EH (cell line): ENCODE data around the gene CASTOR1.

Experiments
- DNase-seq: peaks from one replicate; pipeline ENCODE4 v3.0.0-alpha.2; 2015; ENCODE audit warnings: low read depth

CASTOR1 gene

DNA sequence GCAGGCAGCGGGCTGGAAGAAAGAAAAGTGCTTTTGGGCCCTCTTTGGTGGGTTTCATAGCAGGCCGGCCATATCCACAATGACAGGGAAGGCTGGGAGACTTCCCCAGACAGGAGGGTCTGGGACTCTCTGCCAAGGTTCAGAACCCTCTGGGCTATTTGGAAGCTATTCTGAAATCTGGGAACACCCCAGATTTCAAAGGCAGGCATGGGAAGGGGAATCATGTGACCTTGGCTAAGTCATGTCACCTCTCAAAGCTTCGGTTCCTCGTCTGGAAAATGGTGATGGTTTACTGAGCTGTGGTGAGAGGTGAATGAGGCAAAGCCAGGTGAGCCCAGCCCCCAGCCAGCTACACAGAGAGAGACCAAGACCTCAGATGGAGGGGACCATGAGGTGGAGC is 4.6 kb downstream of the CASTOR1 start:
- no peak for DNase-seq

DNA sequence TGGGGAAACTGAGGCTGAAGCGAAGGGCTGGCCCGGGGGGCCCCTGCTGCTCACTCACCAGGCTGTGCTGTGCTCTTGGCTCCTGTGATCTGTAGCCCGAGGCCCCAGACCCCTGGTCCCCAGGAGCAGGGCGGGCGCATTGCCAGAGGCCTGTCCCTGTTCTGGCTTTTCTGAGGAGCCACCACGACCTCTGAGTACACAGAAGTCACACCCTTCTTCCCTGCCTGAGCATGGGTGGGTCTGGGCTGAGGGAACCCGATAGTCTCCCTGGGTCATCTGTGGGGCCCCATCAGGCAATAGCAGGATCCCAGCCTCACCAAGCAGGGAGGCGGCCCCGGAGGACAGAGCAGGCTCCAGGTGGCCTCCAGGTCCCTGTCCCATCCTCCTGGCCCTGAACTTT is 5.1 kb downstream of the CASTOR1 start:
- no peak for DNase-seq

GRCh38 chr22:30283342-30283741 is 6.0 kb downstream of the CASTOR1 start:
- DNase-seq: no peak

DNA sequence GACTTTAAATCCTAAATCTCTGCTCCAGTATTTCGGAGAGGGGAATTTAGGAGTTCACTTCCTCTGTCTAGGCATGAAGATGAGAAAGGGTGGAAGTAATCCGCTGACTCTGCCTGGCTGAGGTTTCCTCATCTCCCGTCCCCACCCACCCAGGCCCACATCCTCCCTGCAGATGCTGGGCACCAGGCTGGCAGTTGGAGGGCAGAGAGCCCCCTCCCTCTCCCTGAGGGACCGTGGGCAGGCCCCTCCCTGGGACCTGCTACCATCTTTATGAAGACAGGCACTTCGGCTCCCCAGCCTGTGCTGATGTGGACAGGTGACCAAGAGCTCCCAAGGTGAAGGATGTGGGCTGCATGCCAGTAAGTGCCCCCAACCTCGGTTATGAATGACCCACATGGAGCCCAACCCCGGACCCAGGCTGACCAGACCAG is 6.7 kb downstream of the CASTOR1 start:
- no peak for DNase-seq

DNA sequence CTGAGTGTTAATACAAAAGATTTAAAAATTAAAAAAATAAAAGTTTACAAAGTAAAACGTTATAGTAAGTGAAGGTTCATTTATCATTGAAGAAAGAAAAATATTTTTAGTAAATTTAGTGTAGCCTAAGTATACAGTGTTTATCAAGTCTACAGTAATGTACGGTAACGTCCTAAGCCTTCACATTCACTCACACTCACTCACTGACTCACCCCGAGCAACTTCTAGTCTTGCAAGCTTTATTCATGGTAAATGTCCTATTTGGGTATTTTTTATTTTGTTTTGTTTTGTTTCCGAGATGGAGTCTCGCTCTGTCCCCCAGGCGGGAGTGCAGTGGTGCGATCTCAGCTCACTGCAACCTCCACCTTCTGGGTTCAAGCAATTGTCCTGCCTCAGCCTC is 8.8 kb downstream of the CASTOR1 start:
- DNase-seq: no peak

DNA sequence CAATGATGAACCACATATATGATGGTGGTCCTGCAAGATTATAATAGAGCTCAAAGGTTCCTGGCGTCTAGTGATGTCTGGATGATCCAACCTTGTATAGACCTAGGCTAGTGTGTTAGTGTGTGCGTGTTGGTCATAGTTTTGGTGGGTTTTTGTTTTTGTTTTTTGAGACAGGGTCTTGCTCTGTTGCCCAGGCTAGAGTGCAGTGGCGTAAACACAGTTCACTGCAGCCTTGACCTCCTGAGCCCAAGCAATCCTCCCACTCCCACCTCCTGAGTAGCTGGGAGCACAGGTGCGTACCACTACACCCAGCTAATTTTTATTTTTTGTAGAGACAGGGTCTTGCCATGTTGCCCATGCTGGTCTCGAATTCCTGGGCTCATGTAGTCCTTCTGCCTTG is 9.4 kb downstream of the CASTOR1 start:
- no peak for DNase-seq

- DNase-seq: no peak
These were observed 10.1 kb downstream of the CASTOR1 start for GRCh38 chr22:30279046-30279788.

DNA sequence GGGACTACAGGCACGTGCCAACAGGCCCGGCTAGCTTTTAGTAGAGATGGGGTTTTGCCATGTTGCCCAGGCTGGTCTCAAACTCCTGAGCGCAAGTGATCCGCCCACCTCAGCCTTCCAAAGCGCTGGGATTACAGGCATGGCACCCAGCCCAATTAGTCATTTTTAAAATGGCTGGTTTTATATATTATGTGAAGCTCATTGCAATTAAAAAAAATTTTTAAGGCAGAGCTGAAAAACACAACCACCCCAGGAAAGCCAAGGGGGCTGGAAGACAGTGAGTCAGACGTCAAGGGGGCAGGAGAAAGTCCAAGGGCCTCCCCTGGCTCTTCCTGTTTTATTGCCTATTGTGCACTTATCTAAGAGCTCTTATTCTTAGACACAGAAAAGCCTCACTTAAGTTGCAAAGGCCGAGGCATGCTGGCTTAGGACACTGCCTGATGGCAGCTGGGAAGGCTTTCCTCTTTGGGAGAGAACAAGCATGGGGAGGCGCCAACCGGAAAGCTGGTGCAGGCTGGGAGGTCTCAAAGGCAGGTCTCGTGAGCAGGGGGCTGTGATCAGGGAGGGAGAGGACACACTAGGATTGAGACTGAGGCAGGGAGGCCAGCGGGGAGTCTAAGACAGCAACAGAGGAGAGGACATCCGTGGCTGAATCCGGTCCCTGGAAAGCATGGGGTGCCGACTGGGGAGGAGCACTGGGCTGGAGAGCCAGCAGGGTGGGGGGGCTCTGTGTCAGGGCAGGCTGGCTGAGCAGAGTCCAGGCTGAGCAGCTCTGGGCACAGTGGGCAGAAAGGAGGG is 11.6 kb downstream of the CASTOR1 start:
- DNase-seq: peak; percentile 88

- DNase-seq: no peak
These were observed 13.3 kb downstream of the CASTOR1 start for GRCh38 chr22:30276039-30276438.

- DNase-seq: no peak
These were observed 13.7 kb downstream of the CASTOR1 start for GRCh38 chr22:30275625-30276024.

DNA sequence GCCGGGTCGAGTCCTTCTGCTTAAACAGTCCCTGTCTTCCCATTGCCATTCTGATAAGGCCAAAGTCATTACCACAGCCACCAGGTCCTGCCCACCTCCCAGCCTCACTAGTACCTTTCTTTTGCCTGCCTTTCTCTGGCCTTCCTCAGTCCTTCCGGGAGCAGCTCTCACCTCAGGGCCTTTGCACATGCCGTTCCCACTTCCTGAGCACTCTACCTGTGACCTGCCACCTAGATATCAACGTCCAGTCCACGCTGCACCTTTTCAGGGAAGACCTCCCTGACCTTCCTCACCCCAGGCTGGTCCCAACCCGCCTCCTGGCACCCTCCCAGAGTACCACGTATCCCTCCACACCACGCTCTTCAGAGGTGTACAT is 14.9 kb downstream of the CASTOR1 start:
- no peak for DNase-seq

GRCh38 chr22:30273711-30274436 is 15.4 kb downstream of the CASTOR1 start:
- no peak for DNase-seq

- no peak for DNase-seq
These were observed 16.3 kb downstream of the CASTOR1 start for GRCh38 chr22:30272781-30273601.

- DNase-seq: peak; percentile 71
These were observed 18.5 kb downstream of the CASTOR1 start for GRCh38 chr22:30270832-30271231.

- DNase-seq: no peak
These were observed 21.0 kb downstream of the CASTOR1 start for GRCh38 chr22:30268331-30268730.

GRCh38 chr22:30267382-30268302 is 21.7 kb downstream of the CASTOR1 start:
- DNase-seq: no peak

DNA sequence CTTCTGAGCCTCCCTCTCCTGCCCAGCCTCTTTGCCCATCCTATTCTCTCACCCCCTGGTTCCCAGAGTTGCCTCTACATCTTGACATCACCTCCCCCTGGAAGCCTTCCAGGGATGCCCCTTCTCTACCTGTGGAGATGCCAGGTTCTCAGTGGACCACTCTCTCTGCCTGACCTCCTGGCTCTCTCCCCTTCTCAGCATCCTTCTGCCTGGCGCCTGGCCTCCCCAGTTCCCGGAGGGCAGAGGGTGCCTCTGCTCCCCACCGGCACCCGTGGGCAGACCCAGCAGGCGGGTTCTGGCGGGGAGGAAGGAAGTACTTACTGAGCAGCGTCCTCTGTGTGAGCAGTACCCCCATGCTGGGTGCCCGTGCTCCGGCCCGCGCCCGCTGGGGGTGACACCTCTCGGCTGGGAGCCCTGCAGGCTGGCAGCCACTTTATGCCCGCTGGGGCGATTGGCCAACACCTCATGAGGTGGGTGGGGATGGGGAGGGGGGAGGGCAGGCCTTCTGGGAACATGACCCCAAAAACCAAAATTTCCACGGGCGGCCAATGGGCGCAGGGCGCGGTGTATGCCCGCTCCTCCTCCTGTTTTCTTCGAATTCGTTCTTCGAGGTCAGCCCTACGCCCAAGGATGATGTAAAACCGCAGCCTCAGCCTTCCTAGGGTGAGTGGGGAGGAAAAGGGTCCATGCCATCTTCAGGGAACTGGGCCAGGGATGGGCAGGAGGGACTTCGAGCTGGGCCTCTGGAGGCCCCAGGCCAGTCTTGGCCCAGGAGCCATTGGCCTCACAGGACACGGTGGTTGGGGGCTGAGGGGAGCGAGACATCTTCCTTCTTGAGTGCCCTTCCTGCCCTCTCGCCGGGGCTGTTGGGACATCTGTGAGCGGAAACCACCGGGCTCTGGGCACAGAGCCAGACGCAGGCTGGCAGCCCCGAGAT is 22.6 kb downstream of the CASTOR1 start, which contains the start of gene OSM:
OSM (minus strand) TSS at position 407 of the 937 bp plus-strand sequence; CDS start at position 355, 52 bp downstream.
- DNase-seq: no peak

GRCh38 chr22:30265823-30266444 is 23.4 kb downstream of the CASTOR1 start:
- no peak for DNase-seq

DNA sequence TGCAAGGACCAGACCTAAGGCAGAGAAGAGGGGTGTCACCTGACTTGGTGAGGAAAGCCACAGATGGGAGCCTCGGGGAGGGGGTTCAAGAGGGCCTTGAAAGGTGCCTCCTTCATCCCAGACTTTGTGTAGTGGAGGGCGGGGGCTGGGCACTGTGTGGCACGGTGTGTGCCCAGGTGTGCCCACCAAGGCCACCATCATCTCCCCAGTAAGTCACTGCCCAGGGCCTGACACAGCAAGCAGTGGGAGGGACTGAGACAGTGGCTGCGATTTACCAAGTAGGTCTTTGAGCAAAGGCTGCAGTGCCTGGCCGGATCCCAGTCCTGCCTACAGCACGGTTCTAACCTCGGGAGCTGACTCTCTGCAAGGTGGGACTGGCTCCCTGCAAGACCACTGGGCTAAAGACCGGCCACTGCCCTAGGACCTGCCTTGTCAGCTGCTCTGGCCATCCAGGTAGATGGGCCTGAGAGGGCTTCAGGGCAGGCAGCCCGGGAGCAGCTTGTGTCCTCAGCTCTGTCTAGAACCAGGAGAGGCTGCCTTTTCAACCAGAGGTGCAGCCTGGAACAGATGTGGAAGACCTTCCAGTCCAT is 24.1 kb downstream of the CASTOR1 start:
- no peak for DNase-seq
